GM12875 (cell line): Measurements from ENCODE around the gene LRRC1.

Source experiments
- H3K4me3 ChIP-seq: one replicate; pipeline ENCODE4 v1.5.1; 2011; ENCODE audit warnings: low read depth, low read length, control low read depth
- TF ChIP-seq, protein P1 (sequence below): IDR thresholded peaks from 2 replicates; pipeline ENCODE4 v1.5.1; 2011; ENCODE audit warnings: low read depth, mild to moderate bottlenecking, control low read depth, inconsistent platforms, low read length, moderate library complexity, borderline replicate concordance; ENCODE audit not compliant: insufficient read depth

Gene LRRC1

DNA sequence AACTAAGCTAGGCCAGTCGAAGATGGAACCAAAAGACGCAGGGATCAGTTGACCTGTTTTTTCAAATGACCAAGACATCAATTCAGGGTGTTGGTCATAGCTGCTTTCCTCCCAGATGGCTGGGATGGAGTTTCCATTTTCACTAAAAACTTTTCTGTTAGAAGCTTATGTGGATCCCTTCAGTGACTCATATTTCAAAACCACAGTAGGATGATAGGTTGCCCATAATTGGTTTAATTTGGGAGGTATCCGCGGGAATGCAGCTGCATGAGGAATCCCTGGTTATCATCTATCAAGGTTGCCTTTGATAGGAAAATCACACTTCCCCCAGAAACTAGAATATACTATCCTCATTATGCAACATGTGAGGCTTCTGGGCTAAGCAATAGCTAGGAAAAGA, 165.5 kb downstream of the LRRC1 start:
- TF ChIP-seq, protein P1, sequence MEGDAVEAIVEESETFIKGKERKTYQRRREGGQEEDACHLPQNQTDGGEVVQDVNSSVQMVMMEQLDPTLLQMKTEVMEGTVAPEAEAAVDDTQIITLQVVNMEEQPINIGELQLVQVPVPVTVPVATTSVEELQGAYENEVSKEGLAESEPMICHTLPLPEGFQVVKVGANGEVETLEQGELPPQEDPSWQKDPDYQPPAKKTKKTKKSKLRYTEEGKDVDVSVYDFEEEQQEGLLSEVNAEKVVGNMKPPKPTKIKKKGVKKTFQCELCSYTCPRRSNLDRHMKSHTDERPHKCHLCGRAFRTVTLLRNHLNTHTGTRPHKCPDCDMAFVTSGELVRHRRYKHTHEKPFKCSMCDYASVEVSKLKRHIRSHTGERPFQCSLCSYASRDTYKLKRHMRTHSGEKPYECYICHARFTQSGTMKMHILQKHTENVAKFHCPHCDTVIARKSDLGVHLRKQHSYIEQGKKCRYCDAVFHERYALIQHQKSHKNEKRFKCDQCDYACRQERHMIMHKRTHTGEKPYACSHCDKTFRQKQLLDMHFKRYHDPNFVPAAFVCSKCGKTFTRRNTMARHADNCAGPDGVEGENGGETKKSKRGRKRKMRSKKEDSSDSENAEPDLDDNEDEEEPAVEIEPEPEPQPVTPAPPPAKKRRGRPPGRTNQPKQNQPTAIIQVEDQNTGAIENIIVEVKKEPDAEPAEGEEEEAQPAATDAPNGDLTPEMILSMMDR = no peak
- H3K4me3 ChIP-seq = no peak overlapping the region

GRCh38 chr6:53961679-53962370, 167.0 kb downstream of the LRRC1 start:
- TF ChIP-seq, protein P1 = no peak
- no peak overlapping the region for H3K4me3 ChIP-seq

DNA sequence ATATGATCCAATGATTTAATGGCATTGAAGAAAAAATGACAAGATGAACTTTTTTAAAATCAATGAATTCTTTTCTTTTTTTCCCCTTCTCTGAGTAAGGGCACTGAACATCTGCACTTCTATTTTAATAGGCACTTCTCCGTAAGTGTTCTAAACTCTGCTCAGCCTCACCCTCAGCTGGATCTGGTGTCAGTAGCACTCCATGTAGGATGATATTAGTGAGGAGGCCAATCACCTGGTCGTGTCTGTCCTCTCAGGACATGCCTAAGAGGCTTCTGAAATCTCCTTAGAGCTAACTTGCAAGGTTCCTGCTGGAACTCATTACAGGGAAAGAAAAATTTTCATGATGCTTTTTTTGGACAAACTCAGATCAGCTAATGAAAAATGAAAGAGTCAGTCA, 167.8 kb downstream of the LRRC1 start:
- TF ChIP-seq, protein P1 = no peak
- no peak overlapping the region for H3K4me3 ChIP-seq

DNA sequence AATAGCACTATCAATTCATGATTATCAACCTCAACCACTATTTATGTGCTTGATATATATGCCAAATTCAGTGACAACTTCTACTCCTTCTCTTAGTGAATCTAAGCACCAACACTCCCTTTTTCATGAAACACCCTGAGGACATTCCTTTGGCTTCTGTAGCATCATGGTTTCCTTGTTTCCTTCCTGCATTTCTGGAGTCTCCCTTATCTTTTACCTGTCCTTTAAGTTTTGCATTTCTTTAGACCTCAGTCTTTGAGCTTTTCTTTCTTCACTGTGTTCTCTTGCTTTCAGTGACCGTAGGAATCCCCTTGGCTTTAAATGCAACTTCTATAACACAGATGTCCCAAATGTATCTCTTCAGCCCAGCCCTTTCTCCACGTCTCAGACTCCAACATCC, 172.6 kb downstream of the LRRC1 start:
- no peak overlapping the region for H3K4me3 ChIP-seq
- TF ChIP-seq, protein P1 = no peak
